HG02642 (cell line): ENCODE measurements around the gene UXS1.
"Not testable (repeated sequence)": the region's sequence is repeated elsewhere in the genome, so short reads cannot be mapped to it uniquely, and the experiment has no call there.

ENCODE experiments used
- ATAC-seq: cut with Tn5 transposase; IDR thresholded peaks from one replicate; pipeline ENCODE4 v1.9.1; 2021; ENCODE audit warnings: mild to moderate bottlenecking; ENCODE audit not compliant: unreplicated experiment, poor library complexity

Gene UXS1

GRCh38 chr2:106193977-106194778 is at the start of gene UXS1:
Gene UXS1, minus strand, starts transcription at chr2:106194301. Its CDS starts 60 bp downstream, at chr2:106194241.
- ATAC-seq = peak; percentile 73

GRCh38 chr2:106239491-106239890 is 45.4 kb upstream of the UXS1 start:
- ATAC-seq = not testable (repeated sequence)

- ATAC-seq = not testable (repeated sequence)
These were observed 41.3 kb upstream of the UXS1 start for GRCh38 chr2:106235392-106235791.

GRCh38 chr2:106233350-106233706 is 39.2 kb upstream of the UXS1 start:
- no peak for ATAC-seq

GRCh38 chr2:106232638-106233349 is 38.7 kb upstream of the UXS1 start:
- ATAC-seq = no peak

- ATAC-seq = no peak
These were observed 29.2 kb upstream of the UXS1 start for GRCh38 chr2:106223347-106223746.

- ATAC-seq = not testable (repeated sequence)
These were observed 28.0 kb upstream of the UXS1 start for GRCh38 chr2:106222057-106222456.

GRCh38 chr2:106219813-106220212 is 25.7 kb upstream of the UXS1 start:
- no peak for ATAC-seq

- ATAC-seq = not testable (repeated sequence)
These were observed 25.1 kb upstream of the UXS1 start for GRCh38 chr2:106219157-106219556.

GRCh38 chr2:106208874-106209273 is 14.8 kb upstream of the UXS1 start:
- no peak for ATAC-seq

GRCh38 chr2:106208399-106208798 is 14.3 kb upstream of the UXS1 start:
- ATAC-seq = no peak

- ATAC-seq = no peak
These were observed 13.1 kb upstream of the UXS1 start for GRCh38 chr2:106207246-106207645.

GRCh38 chr2:106205488-106205887 is 11.4 kb upstream of the UXS1 start:
- ATAC-seq = no peak

GRCh38 chr2:106204551-106204950 is 10.4 kb upstream of the UXS1 start:
- not testable (repeated sequence) for ATAC-seq

GRCh38 chr2:106201661-106202060 is 7.6 kb upstream of the UXS1 start:
- ATAC-seq = no peak

GRCh38 chr2:106197878-106198277 is 3.8 kb upstream of the UXS1 start:
- no peak for ATAC-seq

GRCh38 chr2:106195981-106196380 is 1.9 kb upstream of the UXS1 start:
- no peak for ATAC-seq

- ATAC-seq = no peak
These were observed 1.4 kb upstream of the UXS1 start for GRCh38 chr2:106195456-106195855.

- no peak for ATAC-seq
These were observed 468 bp downstream of the UXS1 start for GRCh38 chr2:106193690-106193976.

- peak; percentile 52 for ATAC-seq
These were observed 1.1 kb downstream of the UXS1 start for GRCh38 chr2:106192752-106193689.

GRCh38 chr2:106191511-106192016 is 2.5 kb downstream of the UXS1 start:
- no peak for ATAC-seq
